H9 (cell line): ENCODE data around the gene UBAC2. TPM values are rescaled to one million over a fixed set of nuclear protein-coding genes. Genes with fewer than 3 reads are reported as not detected.
A peak's percentile ranks its signal among the peaks of the same experiment; 100 is the strongest.

Experiments used
- DNase-seq: peaks from one replicate; pipeline ENCODE4 v3.0.0-alpha.2; 2017
- H2AFZ ChIP-seq: one replicate; pipeline ENCODE4 v1.6.1; 2013; ENCODE audit warnings: mild to moderate bottlenecking, low read length, control low read depth, moderate library complexity
- H2AK5ac ChIP-seq: 2 replicates; pipeline ENCODE4 v1.6.1; 2013; ENCODE audit warnings: low read length, control low read depth, mixed read lengths; ENCODE audit not compliant: insufficient read length
- H2BK120ac ChIP-seq: one replicate; pipeline ENCODE4 v1.6.1; 2013; ENCODE audit warnings: low read depth, mild to moderate bottlenecking, low read length, control low read depth, inconsistent platforms; ENCODE audit not compliant: poor library complexity, severe bottlenecking
- H2BK12ac ChIP-seq: 2 replicates; pipeline ENCODE4 v1.6.1; 2013; ENCODE audit warnings: low read length, control low read depth, mixed read lengths, low read depth; ENCODE audit not compliant: insufficient read length
- H2BK15ac ChIP-seq: 2 replicates; pipeline ENCODE4 v1.6.1; 2013; ENCODE audit warnings: low read depth, low read length, control low read depth
- H2BK20ac ChIP-seq: one replicate; pipeline ENCODE4 v1.6.1; 2013; ENCODE audit warnings: low read depth, mild to moderate bottlenecking, low read length, control low read depth, inconsistent platforms; ENCODE audit not compliant: poor library complexity, severe bottlenecking
- H2BK5ac ChIP-seq: 2 replicates; pipeline ENCODE4 v1.6.1; 2013; ENCODE audit warnings: low read length, control low read depth, mixed read lengths; ENCODE audit not compliant: insufficient read length
- H3K14ac ChIP-seq: 2 replicates; pipeline ENCODE4 v1.6.1; 2013; ENCODE audit warnings: low read length, control low read depth; ENCODE audit not compliant: insufficient read depth
- H3K18ac ChIP-seq: 2 replicates; pipeline ENCODE4 v1.6.1; 2013; ENCODE audit warnings: low read depth, mild to moderate bottlenecking, mixed read lengths, low read length, control low read depth; ENCODE audit not compliant: insufficient read length
- H3K23ac ChIP-seq: 2 replicates; pipeline ENCODE4 v1.6.1; 2013; ENCODE audit warnings: low read length, control low read depth, mixed read lengths, low read depth; ENCODE audit not compliant: insufficient read length
- H3K23me2 ChIP-seq: 2 replicates; pipeline ENCODE4 v1.6.1; 2013; ENCODE audit warnings: low read depth, mild to moderate bottlenecking, mixed read lengths, low read length, control low read depth; ENCODE audit not compliant: insufficient read length, poor library complexity, severe bottlenecking
- H3K27ac ChIP-seq: 2 replicates; pipeline ENCODE4 v1.5.1; 2013; ENCODE audit warnings: low read length, control low read depth, mixed read lengths, low read depth; ENCODE audit not compliant: insufficient read length
- H3K27me3 ChIP-seq: 2 replicates; pipeline ENCODE4 v1.6.1; 2013; ENCODE audit warnings: low read length, control low read depth, inconsistent platforms; ENCODE audit not compliant: insufficient read depth
- H3K4ac ChIP-seq: 2 replicates; pipeline ENCODE4 v1.6.1; 2013; ENCODE audit warnings: low read depth, mild to moderate bottlenecking, control low read depth, inconsistent platforms, low read length, moderate library complexity
- H3K4me1 ChIP-seq: 2 replicates; pipeline ENCODE4 v1.6.1; 2013; ENCODE audit warnings: low read length, control low read depth, inconsistent platforms; ENCODE audit not compliant: insufficient read depth
- H3K4me2 ChIP-seq: 2 replicates; pipeline ENCODE4 v1.6.1; 2013; ENCODE audit warnings: low read length, control low read depth, mixed read lengths; ENCODE audit not compliant: insufficient read length, insufficient read depth
- H3K56ac ChIP-seq: 2 replicates; pipeline ENCODE4 v1.6.1; 2013; ENCODE audit warnings: low read depth, mild to moderate bottlenecking, mixed read lengths, low read length, control low read depth; ENCODE audit not compliant: insufficient read length
- H3K79me1 ChIP-seq: 2 replicates; pipeline ENCODE4 v1.6.1; 2013; ENCODE audit warnings: low read depth, mild to moderate bottlenecking, moderate library complexity, low read length, control low read depth, inconsistent platforms; ENCODE audit not compliant: insufficient read depth, poor library complexity, severe bottlenecking
- H3K79me2 ChIP-seq: 2 replicates; pipeline ENCODE4 v1.6.1; 2013; ENCODE audit warnings: low read length, control low read depth, inconsistent platforms; ENCODE audit not compliant: insufficient read depth
- H3K9ac ChIP-seq: 2 replicates; pipeline ENCODE4 v1.6.1; 2013; ENCODE audit warnings: low read length, control low read depth, mixed read lengths; ENCODE audit not compliant: insufficient read length; ENCODE audit errors: extremely low read depth
- H3K9me3 ChIP-seq: one replicate; pipeline ENCODE4 v1.6.1; 2013; ENCODE audit warnings: low read depth, low read length, inconsistent platforms; ENCODE audit not compliant: control insufficient read depth
- H3T11ph ChIP-seq: one replicate; pipeline ENCODE4 v1.6.1; 2013; ENCODE audit warnings: mild to moderate bottlenecking, low read length, control low read depth, inconsistent platforms
- H4K20me1 ChIP-seq: one replicate; pipeline ENCODE4 v1.6.1; 2013; ENCODE audit not compliant: control insufficient read depth, insufficient read length, insufficient read depth
- H4K5ac ChIP-seq: 2 replicates; pipeline ENCODE4 v1.6.1; 2013; ENCODE audit warnings: low read depth, mild to moderate bottlenecking, mixed read lengths, low read length, control low read depth; ENCODE audit not compliant: insufficient read length
- H4K8ac ChIP-seq: replicated peaks from 2 replicates; pipeline ENCODE4 v1.6.1; 2013; ENCODE audit warnings: low read length, control low read depth, mixed read lengths, low read depth; ENCODE audit not compliant: insufficient read length
- H4K91ac ChIP-seq: 2 replicates; pipeline ENCODE4 v1.6.1; 2013; ENCODE audit warnings: low read depth, mild to moderate bottlenecking, moderate library complexity, mixed read lengths, low read length, control low read depth; ENCODE audit not compliant: insufficient read length
- H3K27ac Mint-ChIP-seq, 3 experiments: 2 replicates in 2 of 3; 3 replicates in 1 of 3; pipeline ENCODE4 v1.8.0; 2020 to 2021; ENCODE audit warnings: mixed read lengths in 3 of 3, mild to moderate bottlenecking in 1 of 3, moderate library complexity in 1 of 3
- H3K27me3 Mint-ChIP-seq: 2 replicates; pipeline ENCODE4 v1.8.0; 2021; ENCODE audit warnings: low read depth, mild to moderate bottlenecking, moderate library complexity, mixed read lengths
- H3K36me3 Mint-ChIP-seq, 3 experiments: 2 replicates in 2 of 3; 3 replicates in 1 of 3; pipeline ENCODE4 v1.8.0; 2020 to 2021; ENCODE audit warnings: low read depth in 3 of 3, mixed read lengths in 3 of 3; ENCODE audit not compliant: insufficient read depth in 1 of 3
- H3K4me1 Mint-ChIP-seq, 2 experiments: 2 replicates each; pipeline ENCODE4 v1.8.0; 2020; ENCODE audit warnings: mixed read lengths in 2 of 2
- H3K4me3 Mint-ChIP-seq, 2 experiments: 2 replicates in 1 of 2; 3 replicates in 1 of 2; pipeline ENCODE4 v1.8.0; 2020 to 2021; ENCODE audit warnings: mild to moderate bottlenecking in 2 of 2, mixed read lengths in 2 of 2, moderate library complexity in 1 of 2
- H3K9me3 Mint-ChIP-seq, 2 experiments: 2 replicates in 1 of 2; 3 replicates in 1 of 2; pipeline ENCODE4 v1.8.0; 2020; ENCODE audit warnings: mild to moderate bottlenecking in 2 of 2, mixed read lengths in 2 of 2, moderate library complexity in 1 of 2
- WGBS: extraction: QIAGEN DNeasy Blood & Tissue Kit; methylation state at CpG from one replicate; pipeline ENCODE4 v1.1.7; 2013; ENCODE audit warnings: missing lambda C conversion rate, low lambda C conversion rate, mixed read lengths; ENCODE audit not compliant: insufficient read length; ENCODE audit errors: extremely low coverage; 5-methylcytosine and 5-hydroxymethylcytosine counted together
- total RNA-seq: library from RNA; stranded (reverse); gene quantifications from 2 replicates; pipeline ENCODE4 v1.2.1, GENCODE V29; 2021
- TF ChIP-seq, protein P1 (sequence below): fragments of 200-600 bp; sonication (generic); conservative IDR thresholded peaks from 3 replicates; pipeline ENCODE4 v1.8.0; 2021; ENCODE audit warnings: antibody characterized with exemption, mild to moderate bottlenecking

Gene UBAC2
- total RNA-seq, 1 experiment from 2014 or later: 52.3 TPM

DNA sequence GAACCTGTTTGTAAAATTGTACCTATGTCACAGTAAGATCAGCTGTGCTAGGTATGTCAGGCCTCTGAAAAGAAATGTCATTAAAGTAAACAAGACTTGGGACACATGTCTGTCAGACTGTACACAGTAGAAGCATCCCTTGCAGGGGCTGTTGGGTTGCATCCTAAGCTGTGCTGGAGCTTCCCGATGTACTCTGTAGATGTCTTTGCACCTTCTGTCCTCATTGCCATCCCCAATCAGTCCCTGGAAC lies 155.3 kb downstream of the UBAC2 start:
- Histone ChIP-seq H2BK120ac (no peak overlapping the region), H2BK15ac (no peak overlapping the region), H3K9ac (no peak overlapping the region), H3K27ac (no peak overlapping the region), H3K18ac (no peak overlapping the region), H2AK5ac (no peak overlapping the region), H2BK5ac (no peak overlapping the region), H3K79me1 (no peaks in the 10 kb centered on the region), H3K56ac (no peak overlapping the region), H3K27me3 (no peaks in the 10 kb centered on the region), H2BK20ac (no peak overlapping the region), H4K5ac (no peak overlapping the region), H3K4ac (no peak overlapping the region), H3K14ac (no peak overlapping the region), H4K91ac (no peak overlapping the region), H4K8ac (no peak overlapping the region), H3K79me2 (no peaks in the 10 kb centered on the region), H3K9me3 (no peaks in the 10 kb centered on the region), H3K4me1 (no peaks in the 10 kb centered on the region; the same call in 1 of the 2 replicates), H2AFZ (no peak overlapping the region), H3K23me2 (no peaks in the 10 kb centered on the region), H3K23ac (no peak overlapping the region), H3T11ph (no peak overlapping the region), H3K4me2 (no peak overlapping the region), H2BK12ac (no peak overlapping the region), H4K20me1 (no peaks in the 10 kb centered on the region)
- no CpG with 5 or more reads among the region's 1 CpG for WGBS
- no peaks in the 10 kb centered on the region for H3K9me3 Mint-ChIP-seq
- TF ChIP-seq, protein P1, sequence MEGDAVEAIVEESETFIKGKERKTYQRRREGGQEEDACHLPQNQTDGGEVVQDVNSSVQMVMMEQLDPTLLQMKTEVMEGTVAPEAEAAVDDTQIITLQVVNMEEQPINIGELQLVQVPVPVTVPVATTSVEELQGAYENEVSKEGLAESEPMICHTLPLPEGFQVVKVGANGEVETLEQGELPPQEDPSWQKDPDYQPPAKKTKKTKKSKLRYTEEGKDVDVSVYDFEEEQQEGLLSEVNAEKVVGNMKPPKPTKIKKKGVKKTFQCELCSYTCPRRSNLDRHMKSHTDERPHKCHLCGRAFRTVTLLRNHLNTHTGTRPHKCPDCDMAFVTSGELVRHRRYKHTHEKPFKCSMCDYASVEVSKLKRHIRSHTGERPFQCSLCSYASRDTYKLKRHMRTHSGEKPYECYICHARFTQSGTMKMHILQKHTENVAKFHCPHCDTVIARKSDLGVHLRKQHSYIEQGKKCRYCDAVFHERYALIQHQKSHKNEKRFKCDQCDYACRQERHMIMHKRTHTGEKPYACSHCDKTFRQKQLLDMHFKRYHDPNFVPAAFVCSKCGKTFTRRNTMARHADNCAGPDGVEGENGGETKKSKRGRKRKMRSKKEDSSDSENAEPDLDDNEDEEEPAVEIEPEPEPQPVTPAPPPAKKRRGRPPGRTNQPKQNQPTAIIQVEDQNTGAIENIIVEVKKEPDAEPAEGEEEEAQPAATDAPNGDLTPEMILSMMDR: no peak
- no peak for DNase-seq
- H3K27me3 Mint-ChIP-seq: no peaks in the 10 kb centered on the region
- peak overlapping the region in 1 of 3 experiments; percentile 50; a peak in 1 of 7 replicates for H3K27ac Mint-ChIP-seq
- peaks cover 15% of the 10 kb centered on the region in 2 experiments for H3K4me1 Mint-ChIP-seq
- H3K4me3 Mint-ChIP-seq: no peak overlapping the region
- peaks cover 9 to 36% (median 34%) of the 10 kb centered on the region in 3 experiments; a peak in 6 of 7 replicates for H3K36me3 Mint-ChIP-seq
